NCI-H1694 treated with DMSO at 0.1 percent for 48 hours (cell line): Measurements from ENCODE around the gene RUNX1.

Source experiments
- DNase-seq: peaks from one replicate; lab custom pipeline; 2025; lab: John Stamatoyannopoulos, UW

The RUNX1 gene

DNA sequence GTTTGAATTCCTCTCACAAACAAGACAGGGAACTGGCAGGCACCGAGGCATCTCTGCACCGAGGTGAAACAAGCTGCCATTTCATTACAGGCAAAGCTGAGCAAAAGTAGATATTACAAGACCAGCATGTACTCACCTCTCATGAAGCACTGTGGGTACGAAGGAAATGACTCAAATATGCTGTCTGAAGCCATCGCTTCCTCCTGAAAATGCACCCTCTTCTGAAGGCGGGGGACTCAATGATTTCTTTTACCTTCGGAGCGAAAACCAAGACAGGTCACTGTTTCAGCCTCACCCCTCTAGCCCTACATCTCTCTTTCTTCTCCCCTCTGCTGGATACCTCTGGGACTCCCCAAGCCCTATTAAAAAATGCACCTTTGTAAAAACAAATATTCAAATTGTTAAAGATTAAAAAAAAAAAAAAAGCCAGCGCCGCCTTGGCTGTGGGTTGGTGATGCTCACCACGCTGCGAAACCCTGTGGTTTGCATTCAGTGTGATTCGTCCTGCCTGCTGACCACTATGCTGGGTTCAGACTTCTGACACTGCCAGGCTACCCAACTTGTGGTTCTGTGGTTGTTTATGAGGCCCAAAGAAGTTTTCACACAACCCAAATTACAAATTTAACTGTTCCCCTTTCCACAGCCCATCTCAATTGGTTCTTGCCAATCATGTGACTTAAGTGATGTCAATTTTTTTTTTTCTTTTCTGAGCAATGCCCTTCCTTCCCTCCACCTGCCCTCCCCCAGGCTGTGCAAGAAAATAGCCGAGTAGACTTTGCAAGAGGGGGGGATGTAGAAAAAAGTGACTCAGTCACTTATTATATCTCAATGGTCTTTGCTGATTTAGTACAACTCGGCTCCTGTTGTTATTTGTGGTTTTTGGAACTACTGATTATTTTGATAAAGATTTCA is at the start of gene RUNX1:
Gene RUNX1 (minus strand): TSS at position 597 of the 912 bp plus-strand sequence.
- DNase-seq: no peak

DNA sequence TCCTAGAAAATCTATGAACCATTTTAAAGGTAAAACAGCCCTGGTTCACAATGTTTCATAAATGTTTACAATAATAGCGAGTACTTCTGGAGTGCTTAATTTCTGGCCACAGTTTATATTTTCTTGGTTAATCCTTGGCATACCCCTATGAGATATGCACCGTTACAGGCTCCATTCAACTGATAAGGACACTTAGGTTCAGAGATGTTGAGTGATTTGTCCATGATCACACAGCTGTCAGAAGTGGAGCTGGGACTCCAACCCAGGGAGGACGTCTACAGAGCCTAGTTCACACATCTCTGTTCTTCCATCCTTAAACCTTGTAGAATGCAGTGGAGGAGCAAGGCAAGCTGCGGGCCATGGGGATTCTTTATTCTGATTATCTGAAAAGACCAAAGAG is 48.4 kb upstream of the RUNX1 start:
- no peak for DNase-seq

DNA sequence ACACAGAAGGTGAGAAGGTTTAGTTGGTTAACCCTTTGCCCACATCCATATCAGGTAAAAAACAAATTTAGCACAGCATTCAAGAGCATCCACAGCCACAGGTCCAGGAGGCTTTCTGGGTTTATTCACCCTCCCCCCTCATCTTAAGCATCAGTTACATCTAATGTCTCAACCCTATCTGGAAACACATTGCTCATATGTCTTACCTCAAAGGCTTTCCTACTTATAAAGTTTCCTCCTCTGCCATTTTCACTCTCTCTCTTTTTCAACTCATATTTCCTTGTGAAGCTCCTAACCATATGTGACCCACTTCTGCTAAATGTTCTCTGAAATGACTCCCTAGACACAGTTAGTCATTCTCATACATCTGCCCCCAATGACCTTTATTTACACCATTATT is 47.9 kb upstream of the RUNX1 start:
- no peak for DNase-seq

DNA sequence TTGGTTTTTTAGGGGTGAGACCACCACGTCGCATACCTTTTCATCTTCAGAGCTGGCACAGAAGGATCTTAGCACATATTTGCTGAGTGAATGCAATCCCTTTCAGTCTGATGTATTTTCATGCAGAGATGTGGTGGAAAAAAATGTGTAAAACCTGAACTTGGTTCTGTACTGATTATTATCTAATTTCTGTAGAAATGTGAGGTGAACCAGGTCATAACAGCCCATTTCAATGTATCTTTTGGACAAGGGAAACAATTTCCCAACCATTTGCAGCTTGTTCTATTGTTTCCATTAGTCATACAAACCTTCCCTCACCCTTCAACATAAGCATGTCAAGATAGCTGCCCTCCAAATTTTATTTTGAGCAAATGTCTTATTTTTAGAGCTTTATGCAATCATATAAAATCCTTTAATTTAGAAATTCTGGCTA is 46.8 kb upstream of the RUNX1 start:
- no peak for DNase-seq

DNA sequence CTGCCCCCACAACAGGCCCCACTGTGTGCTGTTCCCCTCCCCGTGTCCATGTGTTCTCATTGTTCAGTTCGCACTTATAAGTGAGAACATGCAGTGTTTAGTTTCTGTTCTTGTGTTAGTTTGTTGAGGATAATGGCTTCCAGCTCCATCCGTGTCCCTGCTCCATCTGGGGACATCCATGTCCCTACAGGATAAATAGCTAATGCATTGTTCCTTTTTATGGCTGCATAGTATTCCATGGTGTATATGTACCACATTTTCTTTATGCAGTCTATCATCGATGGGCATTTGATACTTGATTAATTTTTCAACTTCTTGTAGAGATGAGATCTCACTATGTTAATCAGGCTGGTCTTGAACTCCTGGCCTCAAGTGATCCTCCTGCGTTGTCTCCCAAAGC is 44.4 kb upstream of the RUNX1 start:
- no peak for DNase-seq

DNA sequence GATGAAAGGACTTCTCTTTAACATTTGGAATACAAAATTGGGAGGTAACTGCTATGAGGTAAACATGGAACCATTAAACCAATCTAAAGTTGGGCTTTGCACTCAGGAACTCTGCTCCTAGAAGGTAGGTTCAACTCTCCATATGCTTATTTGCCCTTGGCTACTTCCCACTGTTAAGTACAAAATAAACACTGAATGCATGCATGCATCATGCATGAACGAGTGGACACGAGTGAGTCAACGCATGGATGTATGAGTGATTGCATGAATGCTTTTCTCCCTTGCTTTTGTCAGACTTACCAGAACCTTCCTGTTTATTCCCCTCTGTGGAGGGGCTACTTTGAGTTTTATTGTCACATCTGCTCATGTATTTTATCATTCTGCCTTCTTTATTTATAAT is 42.4 kb upstream of the RUNX1 start:
- no peak for DNase-seq

DNA sequence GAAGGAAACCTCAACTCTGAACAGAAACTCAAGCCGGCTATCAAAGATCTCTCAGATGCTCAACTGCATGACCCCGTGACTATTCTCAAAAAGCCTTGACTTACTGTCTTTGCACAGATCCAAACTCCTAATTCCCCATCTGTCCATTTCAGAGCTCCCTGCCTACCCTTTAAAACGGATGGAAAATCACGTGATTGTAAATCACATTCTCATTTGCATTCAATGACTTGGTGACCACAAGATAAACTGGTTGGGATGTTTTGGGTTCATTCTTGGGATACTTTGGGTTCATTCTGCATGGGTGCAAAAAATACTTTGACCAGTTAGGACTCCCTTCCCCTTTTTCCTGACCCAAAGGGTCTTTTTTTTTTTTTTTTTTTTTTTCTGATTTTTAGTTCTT is 41.3 kb upstream of the RUNX1 start:
- DNase-seq: no peak

DNA sequence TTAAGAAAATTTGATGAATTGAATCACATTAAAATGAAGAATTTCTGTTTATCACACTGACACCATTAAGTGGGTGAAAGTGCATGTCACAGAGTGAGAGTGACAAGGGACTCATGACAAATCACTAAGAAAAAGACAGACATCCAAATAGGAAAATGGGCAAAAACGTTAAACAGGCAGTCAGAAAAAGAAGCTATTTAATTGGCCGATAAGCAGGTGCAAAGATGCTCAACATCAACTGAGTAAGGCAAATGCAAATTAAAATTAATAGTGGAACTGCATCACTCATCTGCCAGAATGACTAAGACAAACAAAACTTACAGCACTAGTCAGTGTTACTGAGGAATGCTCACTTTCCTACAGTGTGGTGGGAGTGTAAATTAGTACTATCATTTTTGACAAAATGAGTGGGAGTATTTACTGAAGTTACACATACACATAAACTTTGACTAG is 39.2 kb upstream of the RUNX1 start:
- DNase-seq: no peak

DNA sequence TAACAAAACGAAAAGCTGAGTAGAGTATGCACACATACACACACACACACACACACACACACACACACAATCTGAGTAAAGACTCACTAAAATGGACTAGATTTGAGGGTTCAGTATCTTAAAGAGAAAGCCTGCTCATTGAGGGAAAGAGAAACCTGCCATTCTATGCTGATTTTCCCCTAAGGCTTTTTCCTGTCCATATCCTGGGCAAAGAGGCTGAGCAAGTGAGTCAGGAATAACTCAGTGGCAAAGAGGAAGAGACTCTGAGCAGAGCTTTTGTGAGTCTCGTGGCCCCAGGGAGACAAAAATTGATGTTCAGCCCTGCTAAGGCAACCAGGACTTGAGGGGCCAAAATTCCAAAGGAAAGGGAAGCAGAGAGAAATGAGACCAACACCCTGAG is 37.3 kb upstream of the RUNX1 start:
- no peak for DNase-seq

DNA sequence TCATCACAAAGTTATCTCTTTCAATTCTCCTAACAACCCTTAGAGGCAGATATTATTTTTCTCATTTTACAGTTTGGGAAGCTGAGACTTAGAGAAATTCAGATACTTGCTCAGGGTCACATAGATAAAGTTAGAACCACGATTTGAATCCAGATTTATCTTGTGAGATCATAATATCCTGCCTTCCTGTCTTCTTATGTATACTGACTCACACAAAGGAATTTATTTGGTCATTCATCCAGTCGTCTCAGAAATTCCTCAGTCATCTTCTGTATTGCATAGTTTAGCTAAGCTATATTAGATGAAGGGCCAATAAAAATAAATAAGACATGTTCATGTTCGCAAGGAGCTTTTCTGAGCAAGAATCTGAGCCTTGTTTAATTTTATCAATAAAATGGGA is 35.8 kb upstream of the RUNX1 start:
- no peak for DNase-seq

DNA sequence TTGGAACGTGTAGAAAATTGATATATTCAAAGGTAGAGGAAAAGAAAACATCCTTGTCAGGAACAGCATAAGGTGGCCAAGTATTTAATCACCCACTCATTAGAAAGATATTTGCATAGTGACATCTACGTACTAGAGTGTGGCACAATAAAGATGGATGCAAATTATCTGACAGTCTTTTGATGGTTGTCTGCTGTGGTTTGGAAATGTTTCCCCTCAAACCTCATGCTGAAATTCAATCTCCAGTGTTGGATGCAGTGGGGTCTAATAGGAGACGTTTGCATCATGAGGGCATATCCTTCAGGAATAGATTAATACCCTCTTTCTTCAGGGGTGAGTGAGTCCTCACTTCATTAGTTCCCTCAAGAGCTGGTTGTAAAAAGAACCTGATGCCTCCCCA is 34.1 kb upstream of the RUNX1 start:
- no peak for DNase-seq

DNA sequence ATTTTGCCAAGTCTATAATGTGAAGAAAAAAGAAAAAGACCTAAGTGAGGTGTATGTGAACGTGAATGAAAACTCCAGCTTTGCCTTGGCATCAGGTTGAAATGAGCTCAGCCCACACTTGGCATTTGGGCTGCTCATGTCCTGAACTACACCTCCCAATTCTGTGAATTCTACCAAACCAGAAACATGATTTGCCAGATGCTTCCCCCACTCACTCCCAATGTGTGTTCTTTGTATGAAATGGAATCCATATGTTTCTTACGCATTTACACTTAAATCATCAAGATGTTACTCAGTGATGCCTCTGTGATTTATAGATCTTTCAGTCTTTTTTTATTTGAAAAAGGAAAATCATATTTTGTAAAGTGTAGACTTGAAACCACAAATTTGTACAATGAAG is 32.8 kb upstream of the RUNX1 start:
- no peak for DNase-seq

DNA sequence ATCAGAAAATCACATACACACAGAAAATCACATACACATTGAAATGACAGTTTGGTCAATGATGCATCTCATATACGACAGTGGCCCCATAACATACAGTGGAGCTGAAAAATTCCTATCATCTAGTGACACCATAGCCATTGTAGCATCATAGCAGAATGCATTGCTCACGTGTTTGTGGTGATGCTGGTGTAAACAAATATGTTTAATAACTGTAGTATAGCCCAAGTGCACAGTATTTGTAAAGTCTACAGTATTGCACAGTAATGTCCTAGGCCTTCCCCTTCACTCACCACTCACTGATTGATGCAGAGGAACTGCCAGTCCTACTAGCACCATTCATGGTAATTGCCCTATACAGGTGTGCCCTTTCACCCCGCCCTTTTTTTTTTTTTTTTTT is 30.1 kb upstream of the RUNX1 start:
- no peak for DNase-seq

DNA sequence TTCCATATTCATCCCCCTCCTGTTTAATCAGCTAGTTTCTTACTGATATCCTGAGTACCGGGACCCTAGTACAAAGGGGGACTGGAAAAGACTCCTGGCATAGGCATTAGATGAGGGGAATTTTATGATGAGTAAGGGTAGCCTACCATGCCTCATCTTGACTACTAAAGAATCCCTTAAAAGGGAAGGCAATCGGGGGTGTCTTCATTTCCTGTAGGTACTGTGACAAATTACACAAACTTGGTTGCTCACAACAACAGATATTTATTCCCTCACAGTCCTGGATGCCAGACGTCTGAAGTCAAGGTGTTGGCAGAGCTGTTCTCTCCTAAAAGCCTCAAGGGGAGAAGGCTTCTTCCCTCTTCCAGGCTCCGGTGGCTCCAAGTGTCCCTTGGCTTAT is 28.9 kb upstream of the RUNX1 start:
- DNase-seq: no peak

DNA sequence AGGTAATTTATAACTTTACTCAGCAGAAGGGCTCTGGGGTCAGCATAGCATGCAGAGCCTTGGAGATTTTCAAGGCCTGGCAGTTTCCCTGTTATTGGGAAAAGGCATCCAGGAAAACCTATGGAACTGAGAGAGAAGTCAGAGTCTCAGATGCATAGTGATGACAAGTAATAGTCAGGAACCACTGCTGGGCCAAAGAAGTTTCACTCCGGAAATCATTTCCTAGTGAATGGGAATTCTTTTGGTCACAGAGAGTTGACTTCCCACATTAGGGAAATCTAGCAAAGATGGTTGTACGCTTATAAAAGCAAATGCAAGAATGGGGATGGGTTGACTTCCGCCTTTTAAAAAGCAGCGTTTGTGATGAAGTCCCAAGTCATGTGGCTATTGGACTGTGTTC is 28.4 kb upstream of the RUNX1 start:
- DNase-seq: no peak

DNA sequence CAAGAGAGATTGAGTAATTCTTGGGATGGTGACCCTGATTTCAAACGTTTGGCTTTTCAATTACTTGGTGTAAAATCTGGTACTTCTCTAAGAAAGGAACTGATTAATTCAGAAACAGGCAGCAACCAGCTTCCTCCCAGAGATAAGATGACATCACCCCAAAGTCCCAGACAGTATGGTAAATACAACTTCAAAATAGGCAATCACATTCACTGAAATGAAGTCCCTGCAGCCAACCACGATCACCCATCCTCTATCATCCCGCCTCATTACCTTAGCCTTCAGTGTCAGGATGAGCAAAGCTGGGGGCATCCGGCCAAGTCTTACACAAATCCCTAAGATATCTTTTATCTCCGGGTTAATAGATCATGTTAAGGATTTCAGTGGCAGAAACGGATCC is 26.4 kb upstream of the RUNX1 start:
- DNase-seq: no peak

DNA sequence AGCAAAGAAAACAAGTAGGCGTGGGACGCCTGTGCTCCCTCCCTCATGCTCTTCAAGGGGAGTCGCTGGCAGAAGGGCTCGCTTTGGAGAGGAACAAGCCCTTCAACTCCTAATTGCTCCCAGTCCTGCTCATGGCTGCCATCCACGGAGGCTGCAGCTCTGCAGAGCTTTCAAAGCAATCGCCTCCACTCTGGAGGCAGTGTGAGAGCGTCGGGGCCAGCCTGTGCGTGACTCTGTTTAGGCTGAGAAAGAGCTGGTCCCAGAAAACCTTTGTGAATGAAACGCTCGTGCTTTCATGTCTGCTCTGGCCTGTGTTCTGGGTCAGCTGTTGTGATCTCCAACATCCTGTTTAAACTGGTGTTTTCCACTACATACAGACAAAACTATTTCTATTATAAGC is 23.9 kb upstream of the RUNX1 start:
- no peak for DNase-seq

DNA sequence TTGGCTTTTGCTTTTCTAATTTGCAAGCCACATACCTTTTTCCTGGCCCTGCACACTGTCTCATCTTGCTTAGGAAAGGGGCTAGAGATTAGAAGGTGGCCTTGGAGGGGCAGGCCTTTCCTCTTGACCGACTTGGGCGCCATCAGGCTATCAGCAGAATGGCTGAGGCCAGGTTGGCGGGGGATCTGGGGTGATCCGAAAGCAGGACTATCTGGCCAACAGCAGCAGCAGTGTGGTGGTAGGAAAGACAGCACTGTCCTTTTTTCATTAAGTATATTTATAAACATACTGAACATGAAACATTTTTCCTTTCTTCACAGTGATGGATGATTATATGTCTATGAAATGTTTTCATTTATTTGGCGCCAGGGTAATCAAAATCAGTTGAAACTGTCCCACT is 23.5 kb upstream of the RUNX1 start:
- DNase-seq: no peak

DNA sequence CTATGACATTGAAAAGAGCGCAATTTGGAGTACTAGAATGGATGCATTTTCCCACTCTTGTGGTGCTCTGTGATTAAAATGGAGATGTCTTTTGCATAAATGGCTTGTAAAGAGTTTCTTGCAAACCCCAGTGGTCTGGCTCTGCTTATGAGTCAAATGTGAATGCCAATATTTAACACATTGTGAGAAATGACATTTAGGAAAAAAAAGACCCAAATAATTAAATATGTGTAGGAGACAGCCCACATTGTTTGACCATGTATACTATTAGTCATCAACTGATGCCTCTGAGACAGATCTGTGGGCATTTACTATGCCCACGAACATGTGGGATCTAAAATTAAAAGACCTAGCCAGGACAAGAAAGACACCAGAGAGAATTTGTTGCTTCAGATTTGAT is 22.2 kb upstream of the RUNX1 start:
- DNase-seq: no peak

DNA sequence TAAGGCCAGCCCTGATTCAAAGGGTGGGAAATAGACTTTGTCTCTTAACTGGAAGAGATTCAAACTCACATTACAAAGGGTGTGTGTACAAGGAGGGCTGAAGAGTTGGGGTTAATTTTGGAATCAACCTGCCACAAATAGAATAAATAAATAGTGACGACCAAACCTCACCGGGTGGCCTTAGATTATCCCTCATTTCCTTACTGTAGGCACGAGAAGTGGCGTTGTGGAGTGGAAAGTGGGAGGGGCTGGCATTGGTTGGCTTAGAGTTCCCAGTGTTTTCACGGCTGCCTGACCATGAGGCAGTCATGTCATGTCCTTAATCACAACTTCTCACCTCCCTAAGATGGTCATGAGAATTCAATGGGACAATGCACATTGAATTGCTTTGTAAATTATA is 21.3 kb upstream of the RUNX1 start:
- no peak for DNase-seq

DNA sequence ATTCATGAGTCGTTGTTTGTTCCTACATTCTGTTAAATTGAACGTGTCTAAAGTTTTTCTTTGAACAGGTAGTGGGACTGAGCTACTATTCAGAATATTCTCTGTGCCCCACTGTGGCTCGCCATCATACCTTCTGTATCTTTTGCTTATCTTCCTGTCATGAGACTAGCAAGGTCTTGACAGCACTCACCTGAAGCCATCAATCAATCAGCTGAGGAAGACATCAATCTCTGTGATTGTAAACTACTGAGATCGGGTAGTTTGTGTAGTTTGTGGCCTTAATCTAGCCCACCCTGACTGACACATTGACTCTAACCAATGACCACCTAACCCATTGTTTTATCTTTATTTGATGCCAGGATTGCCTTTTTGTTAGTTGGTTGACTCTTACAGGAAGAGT is 17.7 kb upstream of the RUNX1 start:
- no peak for DNase-seq

DNA sequence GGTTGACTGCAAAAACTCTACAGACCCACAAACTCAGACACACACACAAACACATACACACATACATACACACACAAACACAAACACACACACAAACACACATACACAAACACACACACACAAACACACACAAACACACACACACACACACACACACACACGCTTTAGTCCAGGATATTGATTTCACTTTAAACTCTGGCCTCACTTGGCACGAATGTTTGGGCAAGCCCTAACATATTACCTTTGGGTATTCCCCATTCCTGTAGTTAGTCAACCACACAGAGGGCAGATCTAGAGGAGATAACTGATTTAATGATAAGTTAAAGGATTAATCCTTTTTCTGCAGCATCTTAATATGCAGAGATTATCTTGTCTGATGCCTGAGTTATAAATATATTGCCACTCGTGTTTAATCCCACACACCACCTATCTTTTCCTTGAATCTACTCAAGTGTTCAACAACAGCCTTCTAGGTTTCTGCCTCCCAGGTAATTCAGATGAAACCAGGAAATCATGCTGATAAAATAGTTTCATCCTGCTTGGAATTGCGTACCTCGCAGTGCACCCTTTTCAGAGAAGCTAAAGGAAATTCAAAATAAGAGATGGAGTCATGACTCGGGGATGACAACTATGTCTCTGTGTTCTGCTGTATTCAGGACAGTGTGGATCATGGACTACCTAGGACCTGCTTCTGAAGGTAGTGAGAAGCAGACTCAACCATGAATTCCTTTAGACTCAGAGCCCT is 14.5 kb upstream of the RUNX1 start:
- no peak for DNase-seq

DNA sequence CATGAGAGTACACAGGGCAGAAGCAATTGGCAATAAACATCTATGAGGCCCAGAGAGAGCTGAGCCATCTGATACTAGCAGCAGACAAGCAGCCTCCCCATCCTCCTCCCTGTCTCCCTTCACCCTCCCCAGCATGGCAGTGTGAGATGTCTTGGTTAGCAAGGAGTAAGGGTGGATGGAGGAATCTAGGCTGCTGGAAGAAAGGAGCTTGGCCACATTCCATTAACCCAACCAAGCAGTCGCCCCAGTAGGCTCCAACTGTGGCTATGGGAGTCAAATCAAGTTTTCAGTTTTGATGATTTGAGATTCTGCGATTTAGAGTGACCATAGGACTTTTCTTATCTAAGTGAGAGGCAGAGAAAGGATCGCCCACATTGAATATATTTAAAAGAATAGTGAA is 12.9 kb upstream of the RUNX1 start:
- DNase-seq: no peak
